ENCODE measurements around the gene PTPRN2. TPM values are rescaled to one million over a fixed set of nuclear protein-coding genes. Genes with fewer than 3 reads are reported as not detected.
"Not testable (repeated sequence)": the region's sequence is repeated elsewhere in the genome, so short reads cannot be mapped to it uniquely, and the experiment has no call there.

The PTPRN2 gene
- total RNA-seq, 4 donors from 2014 or later, result 14.9 to 34.3 (median 21.3) TPM

GRCh38 chr7:157493776-157494175 lies 1093.8 kb downstream of the PTPRN2 start:
- H3K36me3 ChIP-seq, result no peaks in the 10 kb centered on the region
- H3K27me3 ChIP-seq, result no peaks in the 10 kb centered on the region
- H3K4me1 ChIP-seq, result no peaks in the 10 kb centered on the region
- peak in 1 of 3 donors; percentile 39 for DNase-seq
- TF ChIP-seq POLR2A (IDR thresholded peaks at IDR 0.05) (no peak), CTCF (IDR thresholded peaks at IDR 0.05) (no peak)
- no peak overlapping the region for H3K4me3 ChIP-seq
- H3K9me3 ChIP-seq, result no peaks in the 10 kb centered on the region
- no peak overlapping the region for H3K27ac ChIP-seq

GRCh38 chr7:157493017-157493416 lies 1094.6 kb downstream of the PTPRN2 start:
- Histone ChIP-seq H3K27ac (no peak overlapping the region), H3K27me3 (no peaks in the 10 kb centered on the region), H3K36me3 (no peaks in the 10 kb centered on the region), H3K9me3 (no peaks in the 10 kb centered on the region), H3K4me1 (no peaks in the 10 kb centered on the region), H3K4me3 (no peak overlapping the region)
- TF ChIP-seq POLR2A (IDR thresholded peaks at IDR 0.05) (no peak), CTCF (IDR thresholded peaks at IDR 0.05) (no peak)
- peak in 1 of 3 donors; percentile 22 for DNase-seq

GRCh38 chr7:157490465-157490912 lies 1097.1 kb downstream of the PTPRN2 start:
- Histone ChIP-seq H3K9me3 (no peaks in the 10 kb centered on the region), H3K4me1 (no peaks in the 10 kb centered on the region), H3K4me3 (no peak overlapping the region), H3K36me3 (no peaks in the 10 kb centered on the region), H3K27ac (no peak overlapping the region), H3K27me3 (no peaks in the 10 kb centered on the region)
- no peak for TF ChIP-seq CTCF (IDR thresholded peaks at IDR 0.05)
- no peak for TF ChIP-seq POLR2A (IDR thresholded peaks at IDR 0.05)
- DNase-seq, result peak in 1 of 3 donors; percentile 50

- not testable (repeated sequence) for H3K4me1 ChIP-seq, DNase-seq, H3K27ac ChIP-seq, H3K36me3 ChIP-seq, H3K9me3 ChIP-seq, H3K27me3 ChIP-seq, H3K4me3 ChIP-seq
Measured at GRCh38 chr7:157489870-157490269, 1097.8 kb downstream of the PTPRN2 start.

Small RNA genes lying within 50 kb of the gene (small RNA-seq; reads per million reads assigned to genes)
- gene MIR153-2 (0 reads per million in 2 donors), gene MIR5707 (0 reads per million in 2 donors), gene MIR595 (0 reads per million in 2 donors), gene THAP5P1 (0 reads per million in 2 donors)

Other genes starting within 250 kb of the PTPRN2 start
- gene NCAPG2, start 117.0 kb upstream of the PTPRN2 start, total RNA-seq, result 10 to 100 TPM in 1 of 4 donors, 1 to 10 TPM in 3; 3.9 to 14.0 (median 5.8) TPM
- 100 to 1,000 TPM in 1 of 4 donors, 10 to 100 TPM in 3; 53.6 to 137 (median 71.0) TPM for gene ESYT2, start 241.7 kb upstream of the PTPRN2 start, total RNA-seq